ENCODE results near the gene ST14.

- TF ChIP-seq CTCF (IDR thresholded peaks at IDR 0.05; ENCODE audit: low read length), result no peak
- no peak for TF ChIP-seq EZH2 (optimal IDR thresholded peaks at IDR 0.05; ENCODE audit: low read depth, low read length)
- TF ChIP-seq EZH2phosphoT487 (IDR thresholded peaks at IDR 0.05; ENCODE audit: low read length), result no peak
These were observed 10.7 kb upstream of the ST14 start for GRCh38 chr11:130148796-130149326.

All from MM.1S (cell line).